Spleen (tissue), 7 donors: ENCODE data around the gene EDN2.

Experiments used
- POLR2AphosphoS5 ChIP-seq, 3 donors: sonication (generic); formaldehyde crosslinking; IDR thresholded peaks; one replicate each; pipeline ENCODE4 v1.5.1; 2017; ENCODE audit warnings: antibody characterized with exemption in 3 of 3
- TF ChIP-seq, protein P1 (sequence below), 11 experiments: fragments of 200-600 bp in 7 of 11; fragments of 450-650 bp in 4 of 11; sonication (generic) in 4 of 11; IDR thresholded peaks in 8 of 11; conservative IDR thresholded peaks in 3 of 11; 1 replicate in 7 of 11; 2 replicates in 4 of 11; pipeline versions ENCODE4 v1.4.0 to v1.8.0; 2016 to 2021; ENCODE audit warnings: antibody characterized with exemption in 11 of 11, inconsistent platforms in 4 of 11, mild to moderate bottlenecking in 1 of 11
- donor health status: DM: no; HTN: no; CAD: no; lungs with moderate emphysema.
- donor health status: DM: no; HTN: no; CAD: no.
- donor health status: DM: no; HTN: no; CAD: no.

DNA sequence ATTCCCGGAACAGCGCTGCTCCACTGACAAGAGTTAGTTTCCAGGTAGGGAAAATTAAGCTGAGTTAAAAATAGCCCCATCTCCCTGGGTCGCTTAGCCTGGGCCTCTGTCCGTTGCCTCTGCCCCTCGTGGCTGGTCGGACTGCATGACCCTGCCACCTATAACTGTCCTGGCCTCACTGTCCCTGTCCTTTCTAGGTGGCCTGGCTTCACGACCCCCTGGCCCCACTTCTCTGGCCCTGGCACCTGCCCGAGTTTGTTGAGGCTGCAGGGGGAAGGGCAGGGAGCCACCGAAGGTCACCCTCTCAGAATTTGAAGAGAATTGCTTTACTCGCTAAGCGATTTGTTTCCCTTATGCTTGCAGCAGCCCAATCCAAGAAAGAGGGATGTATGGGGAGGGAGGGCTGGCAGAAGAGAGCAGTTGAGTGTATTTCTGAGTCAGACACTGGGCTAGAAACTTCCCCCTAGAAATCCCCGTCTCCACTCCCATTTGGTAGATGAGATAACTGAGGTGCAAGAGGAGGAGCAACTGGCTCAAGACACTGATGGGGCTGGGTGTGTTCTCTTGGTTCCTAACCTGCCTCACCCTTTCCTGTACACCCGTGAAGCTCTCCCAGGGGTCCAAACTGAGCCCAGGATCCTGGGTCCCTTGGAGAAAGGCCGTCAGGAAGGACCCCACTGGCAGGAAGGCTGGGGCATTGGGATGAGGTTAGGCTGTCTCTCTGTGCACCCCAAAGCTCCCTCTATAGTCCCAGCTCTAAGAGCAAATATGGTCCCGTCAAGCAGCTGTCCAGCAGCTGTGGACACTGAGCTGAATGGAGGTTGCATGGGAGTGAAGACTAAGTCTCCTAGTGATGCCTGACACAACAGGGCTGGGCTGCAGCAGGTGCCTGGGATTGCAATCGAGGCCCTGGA lies 2.9 kb upstream of the EDN2 start:
- TF ChIP-seq, protein P1, sequence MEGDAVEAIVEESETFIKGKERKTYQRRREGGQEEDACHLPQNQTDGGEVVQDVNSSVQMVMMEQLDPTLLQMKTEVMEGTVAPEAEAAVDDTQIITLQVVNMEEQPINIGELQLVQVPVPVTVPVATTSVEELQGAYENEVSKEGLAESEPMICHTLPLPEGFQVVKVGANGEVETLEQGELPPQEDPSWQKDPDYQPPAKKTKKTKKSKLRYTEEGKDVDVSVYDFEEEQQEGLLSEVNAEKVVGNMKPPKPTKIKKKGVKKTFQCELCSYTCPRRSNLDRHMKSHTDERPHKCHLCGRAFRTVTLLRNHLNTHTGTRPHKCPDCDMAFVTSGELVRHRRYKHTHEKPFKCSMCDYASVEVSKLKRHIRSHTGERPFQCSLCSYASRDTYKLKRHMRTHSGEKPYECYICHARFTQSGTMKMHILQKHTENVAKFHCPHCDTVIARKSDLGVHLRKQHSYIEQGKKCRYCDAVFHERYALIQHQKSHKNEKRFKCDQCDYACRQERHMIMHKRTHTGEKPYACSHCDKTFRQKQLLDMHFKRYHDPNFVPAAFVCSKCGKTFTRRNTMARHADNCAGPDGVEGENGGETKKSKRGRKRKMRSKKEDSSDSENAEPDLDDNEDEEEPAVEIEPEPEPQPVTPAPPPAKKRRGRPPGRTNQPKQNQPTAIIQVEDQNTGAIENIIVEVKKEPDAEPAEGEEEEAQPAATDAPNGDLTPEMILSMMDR (IDR thresholded peaks at IDR 0.05 in 8 of 11, conservative IDR thresholded peaks at IDR 0.05 in 3 of 11), result no peak
- no peak for TF ChIP-seq POLR2AphosphoS5 (IDR thresholded peaks at IDR 0.05)
